Measurements from ENCODE around the gene SH3BP4.
"Not testable (repeated sequence)": the region's sequence is repeated elsewhere in the genome, so short reads cannot be mapped to it uniquely, and the experiment has no call there.

Gene SH3BP4

DNA sequence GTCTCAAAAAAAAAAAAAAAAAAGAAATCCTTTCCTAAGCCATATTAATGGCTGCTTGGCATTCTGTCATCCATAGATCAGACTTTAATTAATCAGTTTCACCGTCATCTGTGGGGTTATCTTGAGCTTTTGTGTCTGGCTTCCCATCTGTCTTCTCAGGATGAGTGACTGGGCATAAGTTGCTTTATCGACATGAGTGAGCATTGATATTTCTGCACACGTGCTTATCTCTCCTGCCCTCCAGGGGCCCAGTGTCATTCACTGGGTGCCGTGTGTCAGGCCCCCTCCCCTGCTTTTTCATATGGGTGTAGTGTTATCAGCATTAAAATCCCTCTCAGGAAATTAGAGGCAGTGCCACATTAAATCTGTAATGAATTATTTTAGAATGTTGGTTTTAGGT is 65.6 kb downstream of the SH3BP4 start:
- peaks cover 6% of the 10 kb centered on the region for H3K4me1 ChIP-seq (ENCODE audit: control insufficient read depth, insufficient read depth, low read length)
- no peak overlapping the region for H3K27ac ChIP-seq (ENCODE audit: insufficient read depth, low read depth, low read length, poor library complexity, severe bottlenecking)
- no peaks in the 10 kb centered on the region for H3K27me3 ChIP-seq (ENCODE audit: control insufficient read depth, insufficient read depth, low read length, poor library complexity, severe bottlenecking)
- WGBS, 2 experiments, result 95 to 98% methylated on average over 4 of the region's 4 CpGs
- no peak overlapping the region for H3K4me3 ChIP-seq (ENCODE audit: insufficient read depth, low read depth, low read length)
- peaks cover 8% of the 10 kb centered on the region for H3K36me3 ChIP-seq (ENCODE audit: control insufficient read depth, insufficient read depth, low read length)
- H3K9me3 ChIP-seq (ENCODE audit: control insufficient read depth, low read length), result no peaks in the 10 kb centered on the region

DNA sequence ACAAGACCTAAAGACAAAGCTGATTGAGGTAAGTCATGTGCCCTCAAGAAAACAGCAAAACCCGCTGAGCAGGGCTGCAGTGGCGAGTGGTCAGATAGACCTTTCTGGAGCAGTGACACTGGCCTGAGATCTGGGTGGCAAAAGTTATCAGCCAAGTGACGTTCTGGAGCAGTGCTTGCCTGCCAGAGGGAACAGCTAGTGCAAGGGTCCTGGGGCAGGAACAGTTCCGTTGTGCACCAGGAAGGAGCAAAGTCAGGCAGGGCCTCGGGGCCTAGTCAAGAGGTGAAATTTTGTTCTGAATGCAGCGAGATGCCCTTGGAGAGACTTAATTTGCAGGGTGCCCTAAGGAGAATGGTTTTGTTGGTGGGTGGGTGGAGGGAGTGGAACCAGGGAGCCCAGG is 67.0 kb downstream of the SH3BP4 start:
- 95 to 96% methylated on average over 6 of the region's 6 CpGs for WGBS, 2 experiments
- Histone ChIP-seq H3K27ac (ENCODE audit: insufficient read depth, low read depth, low read length, poor library complexity, severe bottlenecking) (no peak overlapping the region), H3K4me3 (ENCODE audit: insufficient read depth, low read depth, low read length) (no peak overlapping the region), H3K4me1 (ENCODE audit: control insufficient read depth, insufficient read depth, low read length) (peaks cover under 1% of the 10 kb centered on the region), H3K9me3 (ENCODE audit: control insufficient read depth, low read length) (no peaks in the 10 kb centered on the region), H3K36me3 (ENCODE audit: control insufficient read depth, insufficient read depth, low read length) (peaks cover 8% of the 10 kb centered on the region), H3K27me3 (ENCODE audit: control insufficient read depth, insufficient read depth, low read length, poor library complexity, severe bottlenecking) (no peaks in the 10 kb centered on the region)

DNA sequence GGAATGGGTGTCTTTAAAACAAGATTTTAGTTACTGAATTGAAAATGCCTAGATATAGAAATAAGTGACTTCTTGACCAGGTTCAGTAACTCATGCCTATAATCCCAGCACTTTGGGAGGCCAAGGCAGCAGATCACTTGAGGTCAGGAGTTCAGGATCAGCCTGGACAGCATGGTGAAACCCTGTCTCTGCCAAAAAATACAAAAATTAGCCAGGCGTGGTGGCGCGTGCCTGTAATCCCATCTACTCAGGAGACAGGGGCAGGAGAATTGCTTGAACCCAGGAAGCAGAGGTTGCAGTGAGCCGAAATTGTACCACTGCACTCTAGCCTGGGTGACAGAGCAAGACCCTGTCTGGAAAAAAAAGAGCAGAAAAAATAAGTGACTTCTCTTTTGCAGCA is 68.3 kb downstream of the SH3BP4 start:
- WGBS, 2 experiments, result 92 to 93% methylated on average over 4 of the region's 4 CpGs
- H3K4me3 ChIP-seq (ENCODE audit: insufficient read depth, low read depth, low read length); H3K27ac ChIP-seq (ENCODE audit: insufficient read depth, low read depth, low read length, poor library complexity, severe bottlenecking); H3K36me3 ChIP-seq (ENCODE audit: control insufficient read depth, insufficient read depth, low read length); H3K27me3 ChIP-seq (ENCODE audit: control insufficient read depth, insufficient read depth, low read length, poor library complexity, severe bottlenecking); H3K9me3 ChIP-seq (ENCODE audit: control insufficient read depth, low read length): not testable (repeated sequence)
- H3K4me1 ChIP-seq (ENCODE audit: control insufficient read depth, insufficient read depth, low read length), result peaks cover 10% of the 10 kb centered on the region

DNA sequence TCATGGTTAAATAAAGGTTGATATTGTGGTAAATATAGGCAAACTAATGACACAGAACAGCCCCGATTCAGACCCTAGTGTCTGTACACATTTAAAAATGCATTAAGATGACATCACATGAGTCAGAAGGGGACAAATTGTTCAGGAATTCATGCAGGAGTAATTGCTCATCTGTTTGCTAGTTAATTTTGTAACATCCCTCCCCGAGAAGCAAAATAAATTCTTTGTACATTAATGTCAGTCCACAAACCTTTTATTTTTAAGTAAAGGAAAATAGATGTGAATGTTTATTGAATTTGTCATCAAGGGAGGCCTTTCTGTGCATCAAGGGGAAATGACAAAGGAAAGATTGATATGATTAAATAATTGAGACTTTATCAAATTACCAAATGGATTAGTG is 69.9 kb downstream of the SH3BP4 start:
- Histone ChIP-seq H3K27ac (ENCODE audit: insufficient read depth, low read depth, low read length, poor library complexity, severe bottlenecking) (no peak overlapping the region), H3K4me1 (ENCODE audit: control insufficient read depth, insufficient read depth, low read length) (peaks cover 10% of the 10 kb centered on the region)
- 100% methylated on average over 1 of the region's 2 CpGs for WGBS, 2 experiments

DNA sequence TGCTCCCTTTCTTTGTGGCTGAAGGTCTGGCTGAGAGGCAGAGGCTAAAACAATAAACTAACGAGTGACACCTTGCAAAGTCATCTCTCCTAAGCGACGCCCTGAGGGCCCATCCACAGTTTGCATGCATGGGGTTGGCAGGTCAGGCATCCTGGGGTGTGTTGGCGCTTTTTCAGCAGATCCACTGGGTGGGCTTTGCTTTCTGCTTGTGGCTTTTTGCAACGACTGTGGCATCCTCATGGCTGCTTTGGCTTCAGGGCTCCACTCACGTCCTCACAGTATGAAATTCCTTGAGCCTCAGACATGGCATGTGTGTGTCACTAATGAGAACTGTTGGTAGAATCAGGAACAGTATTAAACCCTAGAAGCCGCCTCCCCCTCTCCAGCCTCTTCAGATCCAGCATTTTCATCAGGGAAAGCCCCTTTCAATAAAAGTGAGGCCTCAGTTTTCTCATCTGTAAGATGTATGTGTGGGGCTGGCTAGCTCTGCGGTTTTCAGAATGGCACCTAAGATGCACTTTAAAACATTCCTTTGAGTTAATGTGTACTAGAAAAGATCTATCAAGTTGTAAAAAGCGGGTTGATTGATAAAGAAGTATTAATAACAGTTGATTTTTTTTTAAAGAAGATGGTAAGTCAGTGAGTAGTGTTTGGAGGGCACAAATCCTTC is 72.5 kb downstream of the SH3BP4 start:
- H3K4me1 ChIP-seq (ENCODE audit: control insufficient read depth, insufficient read depth, low read length), result peaks cover 10% of the 10 kb centered on the region
- no peak overlapping the region for H3K27ac ChIP-seq (ENCODE audit: insufficient read depth, low read depth, low read length, poor library complexity, severe bottlenecking)
- H3K36me3 ChIP-seq (ENCODE audit: control insufficient read depth, insufficient read depth, low read length), result no peaks in the 10 kb centered on the region
- no peak overlapping the region for H3K4me3 ChIP-seq (ENCODE audit: insufficient read depth, low read depth, low read length)
- WGBS, 2 experiments, result 72 to 79% methylated on average over 9 of the region's 9 CpGs
- no peaks in the 10 kb centered on the region for H3K27me3 ChIP-seq (ENCODE audit: control insufficient read depth, insufficient read depth, low read length, poor library complexity, severe bottlenecking)
- no peaks in the 10 kb centered on the region for H3K9me3 ChIP-seq (ENCODE audit: control insufficient read depth, low read length)

More for the DNA sequence above, 69.9 kb downstream of the SH3BP4 start:
- no peak overlapping the region for H3K4me3 ChIP-seq (ENCODE audit: insufficient read depth, low read depth, low read length)
- H3K9me3 ChIP-seq (ENCODE audit: control insufficient read depth, low read length), result no peaks in the 10 kb centered on the region
- no peaks in the 10 kb centered on the region for H3K27me3 ChIP-seq (ENCODE audit: control insufficient read depth, insufficient read depth, low read length, poor library complexity, severe bottlenecking)
- no peaks in the 10 kb centered on the region for H3K36me3 ChIP-seq (ENCODE audit: control insufficient read depth, insufficient read depth, low read length)

DNA sequence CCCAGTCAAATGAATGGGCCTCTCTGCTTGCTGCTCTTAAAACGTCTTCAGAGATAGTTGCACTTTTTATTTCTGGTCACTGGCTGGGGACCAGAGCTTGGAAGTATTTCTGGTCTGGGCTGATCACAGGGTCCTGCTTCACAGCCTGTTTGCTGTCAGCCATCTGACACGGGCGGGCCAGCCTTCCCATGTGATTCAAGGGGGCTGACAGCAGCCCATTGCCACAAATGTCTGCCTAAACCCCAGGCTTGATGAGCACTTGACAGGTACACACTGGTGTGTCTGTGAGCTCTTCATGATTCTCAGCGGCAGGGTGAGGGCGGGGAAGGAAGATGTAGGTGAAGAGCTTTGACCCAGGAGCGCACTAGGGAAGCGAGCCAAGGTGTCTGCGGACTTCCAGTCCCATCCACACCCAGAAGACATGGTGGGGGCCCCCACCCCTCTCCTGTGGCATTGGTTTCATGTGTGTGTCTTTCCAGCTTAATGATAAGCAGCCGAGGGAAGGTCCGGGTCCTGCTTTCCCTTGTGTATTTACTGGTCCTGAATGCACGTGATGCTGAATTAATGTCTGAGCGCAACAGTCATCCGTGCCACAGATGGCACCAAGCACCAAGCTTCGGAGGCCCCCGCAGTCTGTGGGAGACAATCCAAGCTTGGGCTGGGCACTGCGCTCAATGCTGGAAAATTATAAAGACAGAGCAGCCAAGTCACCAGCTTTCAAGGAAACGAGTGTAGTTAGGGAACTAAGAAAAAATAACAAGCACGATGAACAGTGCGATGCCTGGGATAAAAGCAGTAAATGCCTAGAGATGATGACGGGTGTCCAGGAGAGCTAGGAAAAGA is 73.3 kb downstream of the SH3BP4 start:
- Histone ChIP-seq H3K27ac (ENCODE audit: insufficient read depth, low read depth, low read length, poor library complexity, severe bottlenecking) (no peak overlapping the region), H3K36me3 (ENCODE audit: control insufficient read depth, insufficient read depth, low read length) (no peaks in the 10 kb centered on the region), H3K4me3 (ENCODE audit: insufficient read depth, low read depth, low read length) (no peak overlapping the region), H3K4me1 (ENCODE audit: control insufficient read depth, insufficient read depth, low read length) (peaks cover 10% of the 10 kb centered on the region), H3K27me3 (ENCODE audit: control insufficient read depth, insufficient read depth, low read length, poor library complexity, severe bottlenecking) (no peaks in the 10 kb centered on the region), H3K9me3 (ENCODE audit: control insufficient read depth, low read length) (no peaks in the 10 kb centered on the region)
- WGBS, 2 experiments, result 93 to 95% methylated on average over 20 of the region's 20 CpGs

DNA sequence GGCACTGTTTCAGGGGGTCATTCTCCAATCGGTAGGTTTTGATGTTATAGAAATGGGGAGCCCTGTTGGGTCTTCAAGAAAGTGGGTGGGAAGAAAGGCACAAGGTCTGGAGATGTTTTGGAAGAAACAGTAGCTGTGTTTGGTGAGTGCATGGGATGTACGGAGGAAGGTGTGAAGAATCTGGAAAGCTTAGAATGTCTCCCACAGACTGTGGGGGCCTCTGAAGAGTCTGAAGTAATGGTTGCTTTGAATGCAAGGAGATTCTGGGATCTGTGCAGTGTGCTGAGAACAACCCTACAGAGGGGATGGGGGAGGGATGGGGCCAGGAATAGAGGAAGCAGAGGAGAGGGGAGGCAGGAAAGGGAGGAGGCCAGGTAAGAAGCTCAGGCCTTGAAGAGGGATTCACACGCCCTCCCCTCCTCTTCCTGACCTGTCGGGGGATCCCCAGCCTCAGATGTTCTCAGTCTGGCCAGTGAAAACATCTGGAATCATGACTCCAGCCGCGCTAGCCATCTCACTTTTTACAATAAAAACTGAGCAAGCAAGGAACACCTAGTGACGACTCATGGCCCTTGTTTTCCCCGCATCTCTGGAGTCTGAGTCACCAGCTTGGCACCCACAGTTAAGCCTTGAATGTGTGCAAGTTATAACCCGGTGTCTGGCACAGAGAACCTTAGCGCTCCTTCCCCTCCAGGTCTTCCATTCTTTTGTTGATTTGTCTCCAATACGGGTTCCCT is 74.2 kb downstream of the SH3BP4 start:
- Histone ChIP-seq H3K4me3 (ENCODE audit: insufficient read depth, low read depth, low read length) (no peak overlapping the region), H3K4me1 (ENCODE audit: control insufficient read depth, insufficient read depth, low read length) (peaks cover 17% of the 10 kb centered on the region), H3K36me3 (ENCODE audit: control insufficient read depth, insufficient read depth, low read length) (no peaks in the 10 kb centered on the region), H3K9me3 (ENCODE audit: control insufficient read depth, low read length) (no peaks in the 10 kb centered on the region), H3K27ac (ENCODE audit: insufficient read depth, low read depth, low read length, poor library complexity, severe bottlenecking) (no peak overlapping the region), H3K27me3 (ENCODE audit: control insufficient read depth, insufficient read depth, low read length, poor library complexity, severe bottlenecking) (no peaks in the 10 kb centered on the region)
- 91 to 92% methylated on average over 11 of the region's 11 CpGs for WGBS, 2 experiments

DNA sequence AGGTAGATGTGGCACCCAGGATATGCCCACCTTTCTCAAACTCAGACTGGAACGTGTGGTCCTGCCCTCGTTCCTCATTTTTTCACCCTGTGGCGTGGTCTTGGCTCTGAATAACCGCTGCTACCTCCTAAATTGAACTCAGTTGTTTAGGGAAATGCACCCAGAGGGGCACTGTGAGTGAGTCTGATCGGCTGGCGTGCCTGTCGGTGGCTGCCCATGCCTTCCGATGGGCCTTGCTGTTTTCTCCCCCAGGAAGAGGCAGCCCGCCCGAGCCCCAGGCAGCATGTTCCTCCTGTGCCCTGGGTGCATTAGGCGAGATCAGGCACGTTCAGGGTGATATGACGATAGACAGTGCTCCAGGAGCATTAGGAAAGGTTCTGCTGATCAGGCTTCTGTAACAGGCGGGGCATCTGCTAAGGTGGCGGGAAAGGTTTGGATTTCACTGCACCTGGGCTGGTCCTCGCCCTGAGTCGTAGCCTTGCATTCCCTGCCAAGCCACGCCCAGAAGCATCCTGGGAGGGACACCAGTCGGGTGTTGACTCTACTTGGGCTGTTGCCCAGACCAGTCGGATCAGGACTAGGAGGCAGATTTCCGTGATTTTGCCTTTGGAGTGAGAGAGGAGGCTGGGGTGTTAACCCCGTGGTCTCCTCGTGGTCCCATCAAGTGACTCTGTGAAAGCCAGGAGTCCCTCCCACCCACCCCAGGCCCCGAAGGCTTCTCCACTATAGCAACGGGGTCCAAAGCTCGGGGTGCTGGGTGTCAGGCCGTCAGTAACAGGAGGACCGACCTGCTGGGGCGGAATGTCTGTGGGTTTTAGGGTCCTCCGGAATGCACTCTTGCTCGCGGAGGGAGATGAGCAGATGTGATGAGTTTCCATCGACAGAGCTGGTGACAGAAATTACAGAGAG is 75.1 kb downstream of the SH3BP4 start:
- Histone ChIP-seq H3K27ac (ENCODE audit: insufficient read depth, low read depth, low read length, poor library complexity, severe bottlenecking) (no peak overlapping the region), H3K9me3 (ENCODE audit: control insufficient read depth, low read length) (no peaks in the 10 kb centered on the region), H3K4me1 (ENCODE audit: control insufficient read depth, insufficient read depth, low read length) (peaks cover 17% of the 10 kb centered on the region), H3K27me3 (ENCODE audit: control insufficient read depth, insufficient read depth, low read length, poor library complexity, severe bottlenecking) (no peaks in the 10 kb centered on the region), H3K4me3 (ENCODE audit: insufficient read depth, low read depth, low read length) (no peak overlapping the region), H3K36me3 (ENCODE audit: control insufficient read depth, insufficient read depth, low read length) (no peaks in the 10 kb centered on the region)
- 92 to 93% methylated on average over 33 of the region's 33 CpGs for WGBS, 2 experiments

DNA sequence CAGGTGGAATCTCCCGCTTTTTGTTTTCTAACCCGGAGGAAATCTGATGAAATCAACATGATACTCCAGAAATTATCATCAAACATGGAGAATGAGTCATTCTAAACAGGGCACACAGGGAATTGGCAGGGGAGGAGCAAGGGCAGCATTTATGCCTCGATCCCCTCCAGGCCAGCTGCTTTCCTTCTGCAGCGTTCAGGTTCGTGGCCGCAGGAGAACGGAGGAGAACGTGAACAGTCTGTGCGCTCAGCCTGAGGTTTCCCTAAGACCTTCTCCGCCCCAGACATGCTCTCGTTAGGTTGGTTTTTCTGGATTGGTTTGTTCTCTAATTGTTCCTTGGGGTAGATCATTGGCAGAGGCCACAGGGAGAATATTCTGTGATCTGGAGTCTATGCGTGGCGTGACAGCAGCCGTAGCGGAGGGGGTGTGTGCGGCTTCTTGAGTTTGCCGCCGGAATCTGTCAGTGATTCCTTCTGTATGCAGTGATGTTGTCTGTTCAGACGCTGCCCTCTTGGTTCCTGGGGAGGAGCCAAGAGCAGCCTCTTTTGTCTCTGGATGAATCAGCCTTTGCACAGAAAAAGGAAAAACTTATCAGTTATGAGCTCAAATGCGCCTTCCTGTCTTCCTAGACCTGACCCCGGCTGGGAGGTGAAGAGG is 75.9 kb downstream of the SH3BP4 start:
- no peak overlapping the region for H3K4me3 ChIP-seq (ENCODE audit: insufficient read depth, low read depth, low read length)
- peaks cover 17% of the 10 kb centered on the region for H3K4me1 ChIP-seq (ENCODE audit: control insufficient read depth, insufficient read depth, low read length)
- H3K36me3 ChIP-seq (ENCODE audit: control insufficient read depth, insufficient read depth, low read length), result no peaks in the 10 kb centered on the region
- no peaks in the 10 kb centered on the region for H3K9me3 ChIP-seq (ENCODE audit: control insufficient read depth, low read length)
- 95 to 96% methylated on average over 21 of the region's 21 CpGs for WGBS, 2 experiments
- no peaks in the 10 kb centered on the region for H3K27me3 ChIP-seq (ENCODE audit: control insufficient read depth, insufficient read depth, low read length, poor library complexity, severe bottlenecking)
- H3K27ac ChIP-seq (ENCODE audit: insufficient read depth, low read depth, low read length, poor library complexity, severe bottlenecking), result no peak overlapping the region

Data from ectodermal cell (in vitro differentiated cells).